Breast epithelium (tissue), 3 donors: ENCODE results near the gene METRNL.

Source experiments
- POLR2A ChIP-seq: fragments of 450-650 bp; IDR thresholded peaks from one replicate; pipeline ENCODE4 v1.6.1; 2016; ENCODE audit warnings: antibody characterized with exemption, mild to moderate bottlenecking, moderate library complexity
- TF ChIP-seq, protein P1 (sequence below), 3 donors: fragments of 450-650 bp; IDR thresholded peaks; one replicate each; pipeline ENCODE4 v1.5.1; 2016 to 2017; ENCODE audit warnings: antibody characterized with exemption in 3 of 3, mild to moderate bottlenecking in 3 of 3, moderate library complexity in 3 of 3

DNA sequence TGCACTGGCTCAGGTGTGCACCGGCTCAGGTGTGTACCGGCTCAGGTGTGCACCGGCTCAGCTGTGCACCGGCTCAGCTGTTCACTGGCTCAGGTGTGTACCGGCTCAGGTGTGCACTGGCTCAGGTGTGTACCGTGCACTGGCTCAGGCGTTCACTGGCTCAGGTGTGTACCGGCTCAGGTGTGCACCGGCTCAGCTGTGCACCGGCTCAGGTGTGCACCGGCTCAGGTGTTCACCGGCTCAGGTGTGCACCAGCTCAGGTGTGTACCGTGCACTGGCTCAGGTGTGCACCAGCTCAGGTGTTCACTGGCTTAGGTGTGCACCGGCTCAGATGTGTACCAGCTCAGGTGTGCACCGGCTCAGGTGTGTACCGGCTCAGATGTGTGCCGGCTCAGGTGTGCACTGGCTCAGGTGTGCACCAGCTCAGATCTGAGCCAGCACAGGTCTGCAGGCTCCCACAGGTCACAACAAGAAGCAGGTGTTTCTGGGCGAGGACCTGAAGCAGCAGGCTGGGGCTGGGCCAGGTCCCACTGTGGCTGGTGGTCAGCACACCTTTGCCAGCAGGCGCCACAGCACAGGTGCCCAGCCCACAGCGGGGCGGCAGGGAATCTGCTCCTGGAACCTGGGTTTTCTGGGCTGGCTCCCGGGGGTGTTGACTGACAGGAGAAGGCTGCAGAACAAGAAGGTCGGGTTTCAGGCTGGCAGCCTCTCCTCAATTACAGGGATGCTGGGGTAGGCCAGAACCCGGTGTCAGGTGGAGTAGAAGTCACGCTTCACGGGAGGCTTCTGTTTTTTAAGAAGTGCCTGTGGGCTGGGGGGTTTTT, 17.2 kb downstream of the METRNL start:
- TF ChIP-seq, protein P1, sequence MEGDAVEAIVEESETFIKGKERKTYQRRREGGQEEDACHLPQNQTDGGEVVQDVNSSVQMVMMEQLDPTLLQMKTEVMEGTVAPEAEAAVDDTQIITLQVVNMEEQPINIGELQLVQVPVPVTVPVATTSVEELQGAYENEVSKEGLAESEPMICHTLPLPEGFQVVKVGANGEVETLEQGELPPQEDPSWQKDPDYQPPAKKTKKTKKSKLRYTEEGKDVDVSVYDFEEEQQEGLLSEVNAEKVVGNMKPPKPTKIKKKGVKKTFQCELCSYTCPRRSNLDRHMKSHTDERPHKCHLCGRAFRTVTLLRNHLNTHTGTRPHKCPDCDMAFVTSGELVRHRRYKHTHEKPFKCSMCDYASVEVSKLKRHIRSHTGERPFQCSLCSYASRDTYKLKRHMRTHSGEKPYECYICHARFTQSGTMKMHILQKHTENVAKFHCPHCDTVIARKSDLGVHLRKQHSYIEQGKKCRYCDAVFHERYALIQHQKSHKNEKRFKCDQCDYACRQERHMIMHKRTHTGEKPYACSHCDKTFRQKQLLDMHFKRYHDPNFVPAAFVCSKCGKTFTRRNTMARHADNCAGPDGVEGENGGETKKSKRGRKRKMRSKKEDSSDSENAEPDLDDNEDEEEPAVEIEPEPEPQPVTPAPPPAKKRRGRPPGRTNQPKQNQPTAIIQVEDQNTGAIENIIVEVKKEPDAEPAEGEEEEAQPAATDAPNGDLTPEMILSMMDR (IDR thresholded peaks at IDR 0.05), result no peak
- no peak for TF ChIP-seq POLR2A
